Measurements from ENCODE around the gene MAFF. TPM values are rescaled to one million over a fixed set of nuclear protein-coding genes. Genes with fewer than 3 reads are reported as not detected.
A peak's percentile ranks its signal among the peaks of the same experiment; 100 is the strongest.
"Not testable (repeated sequence)": the region's sequence is repeated elsewhere in the genome, so short reads cannot be mapped to it uniquely, and the experiment has no call there.

MAFF gene
- total RNA-seq = 9.8 TPM
- long read RNA-seq, transcript MAFF-201 (3 exons, 2,490 nt) = major isoform, 44 of 52 reads
- long read RNA-seq, partial matches to known transcripts = 6 of 52 reads
- long read RNA-seq, other reads (novel, unspliced or antisense) = 2 of 52 reads

DNA sequence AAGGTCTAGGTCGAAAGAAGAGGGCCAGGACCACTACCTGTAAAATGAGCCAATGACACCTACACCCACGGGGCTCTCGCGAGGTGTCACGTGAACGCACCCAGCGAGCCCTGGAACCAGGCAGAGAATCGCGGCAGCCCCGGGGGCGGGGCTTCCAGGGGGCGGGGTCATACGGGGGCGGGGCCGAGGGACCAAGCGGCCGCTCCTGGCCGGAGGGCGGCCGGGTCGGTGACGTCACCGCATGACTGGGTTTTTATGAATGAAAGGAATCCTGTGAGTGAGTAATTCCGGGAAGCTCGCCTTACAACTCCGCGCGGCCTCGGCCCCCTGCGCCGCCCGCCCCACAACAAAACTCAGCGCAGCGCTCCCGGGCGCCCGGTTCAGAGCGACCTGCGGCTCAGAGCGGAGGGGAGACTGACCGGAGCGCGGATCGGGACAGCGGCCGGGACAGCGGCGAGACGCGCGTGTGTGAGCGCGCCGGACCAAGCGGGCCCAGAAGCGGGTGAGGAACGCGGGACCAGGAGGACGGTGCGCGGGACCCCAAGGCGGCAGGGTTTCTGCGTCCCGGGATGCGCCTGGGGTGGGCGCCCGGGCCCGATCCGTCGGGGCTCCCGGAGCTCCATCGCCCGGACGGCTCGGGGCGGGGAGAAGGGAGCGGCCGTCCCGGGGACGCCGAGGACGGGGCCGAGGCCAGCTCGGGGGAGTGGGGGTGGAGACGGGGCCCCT lies at the start of gene MAFF:
Gene MAFF, plus strand, starts transcription at position 284 of the 726 bp plus-strand sequence. CDS start 11,860 bp downstream, outside the sequence.
- intact Hi-C loops (cut with DNase I) = loop anchor here (2.0 to 5.0 kb wide), 2 partner anchors 19 to 100 kb away; no protein-coding TSS in a partner anchor
- peak; percentile 99 for DNase-seq (ENCODE audit: low spot score)

DNA sequence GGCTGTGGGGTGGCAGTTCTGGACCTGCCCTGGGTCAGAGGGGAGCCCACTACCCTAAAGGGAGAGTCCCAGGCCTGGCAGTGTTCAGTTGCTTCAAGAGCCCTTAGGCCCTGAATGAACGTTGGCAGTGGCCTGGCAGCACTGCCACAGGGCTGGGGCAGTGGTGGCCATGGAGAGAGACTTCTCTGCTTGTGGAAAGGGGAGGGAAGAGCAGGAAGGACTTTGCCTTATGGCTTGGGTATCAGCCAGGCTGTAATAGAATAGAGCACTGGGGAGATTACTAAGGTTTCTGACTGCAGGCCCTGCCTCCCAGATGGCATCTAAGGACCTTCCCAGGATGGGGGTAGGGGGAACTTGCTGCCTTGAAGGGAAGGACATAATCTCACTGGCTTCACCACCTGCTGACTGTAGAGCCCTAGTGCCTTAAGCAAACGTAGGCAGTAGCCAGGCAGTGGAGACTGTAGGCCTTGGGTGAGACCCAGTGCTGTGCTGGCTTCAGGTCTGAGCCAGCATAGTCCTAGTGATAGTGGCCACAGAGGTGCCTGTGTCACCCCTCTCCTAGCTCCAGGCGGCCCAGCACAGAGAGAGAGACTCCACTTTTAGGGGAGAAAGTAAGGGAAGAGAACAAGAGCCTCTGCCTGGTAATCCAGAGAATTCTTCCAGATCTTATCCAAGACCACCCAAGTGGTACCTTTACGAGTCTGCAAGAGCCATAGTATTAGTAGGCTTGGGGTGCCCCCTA lies 47.8 kb upstream of the MAFF start:
- intact Hi-C loops (cut with DNase I) = no loop called here

DNA sequence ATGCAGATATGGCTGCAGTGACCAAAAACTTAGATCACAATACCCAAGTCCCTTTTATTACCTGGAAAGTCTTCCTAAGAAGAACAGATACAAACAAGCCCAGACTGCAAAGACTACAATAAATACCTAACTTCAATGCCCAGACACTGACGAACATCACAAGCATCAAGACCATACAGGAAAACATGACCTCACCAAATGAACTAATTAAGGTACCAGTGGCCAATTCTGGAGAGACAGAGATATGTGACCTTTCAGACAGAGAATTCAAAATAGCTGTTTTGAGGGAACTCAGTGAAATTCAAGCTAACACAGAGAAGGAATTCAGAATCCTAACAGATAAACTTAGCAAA lies 47.3 kb upstream of the MAFF start:
- intact Hi-C loops (cut with DNase I); DNase-seq (ENCODE audit: low spot score): not testable (repeated sequence)

More for the DNA sequence above, 47.8 kb upstream of the MAFF start:
- no peak for DNase-seq (ENCODE audit: low spot score)

DNA sequence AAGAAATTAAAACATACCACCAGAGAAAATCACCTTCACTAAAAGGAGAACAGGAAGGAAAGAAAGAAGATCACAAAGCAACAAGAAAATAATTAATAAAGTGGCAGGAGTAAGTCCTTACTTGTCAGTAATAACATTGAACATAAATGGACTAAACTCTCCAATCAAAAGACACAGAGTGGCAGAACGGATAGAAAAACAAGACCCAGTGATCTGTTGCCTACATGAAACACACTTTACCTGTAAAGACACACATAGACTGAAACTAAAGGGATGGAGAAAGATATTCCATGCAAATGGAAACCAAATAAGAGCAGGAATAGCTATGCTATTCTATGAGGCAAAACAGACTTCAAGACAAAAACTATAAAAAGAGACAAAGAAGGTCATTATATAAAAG lies 46.1 kb upstream of the MAFF start:
- DNase-seq (ENCODE audit: low spot score) = no peak
- intact Hi-C loops (cut with DNase I) = no loop called here

DNA sequence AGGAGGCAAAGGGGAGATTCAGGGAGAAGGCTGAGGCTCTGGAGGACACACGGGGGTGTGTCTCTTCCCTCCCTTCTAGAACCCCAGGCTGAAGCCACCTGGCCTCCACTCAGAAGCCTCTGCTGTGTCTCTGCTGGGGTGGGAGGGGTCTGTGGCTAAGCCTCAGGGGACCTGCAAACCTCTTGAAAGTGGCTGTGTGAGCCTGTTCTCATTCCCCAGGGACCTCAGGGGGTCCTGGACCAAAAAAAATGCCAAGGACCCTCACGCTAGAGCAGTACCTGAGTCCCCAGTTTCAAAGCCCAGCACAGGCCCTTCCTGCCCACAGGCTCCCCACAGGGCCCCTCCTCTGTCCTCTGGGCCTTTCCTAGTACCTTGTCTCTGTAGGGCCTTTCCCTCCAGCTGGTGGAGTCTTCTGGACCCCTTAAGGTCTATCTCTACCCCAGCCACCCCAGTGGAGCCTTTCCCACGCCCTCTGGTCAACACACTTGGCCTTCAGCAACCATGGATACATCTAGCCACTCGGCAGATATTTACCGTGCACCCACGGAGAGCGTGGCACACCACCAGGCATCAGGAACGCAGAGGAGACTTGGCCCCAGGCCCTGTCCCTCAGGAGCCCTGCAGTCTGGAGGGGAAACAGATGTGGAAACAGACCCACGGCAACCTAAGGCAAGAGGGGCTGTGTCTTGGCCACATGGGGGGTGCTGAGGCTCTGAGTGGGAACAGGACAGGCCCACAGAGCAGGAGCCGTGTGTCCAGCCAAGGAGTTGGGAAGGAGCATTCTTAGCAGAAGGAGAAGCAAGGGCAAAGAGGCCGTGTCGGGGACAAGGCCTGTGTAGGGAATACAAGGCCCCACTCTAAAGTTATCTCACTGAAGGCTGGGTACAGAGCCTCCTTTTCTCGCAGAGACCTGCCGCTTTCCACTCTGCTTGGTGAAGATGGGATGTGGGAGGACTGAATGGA lies 38.6 kb upstream of the MAFF start:
- intact Hi-C loops (cut with DNase I) = no loop called here
- DNase-seq (ENCODE audit: low spot score) = peak; percentile 64

DNA sequence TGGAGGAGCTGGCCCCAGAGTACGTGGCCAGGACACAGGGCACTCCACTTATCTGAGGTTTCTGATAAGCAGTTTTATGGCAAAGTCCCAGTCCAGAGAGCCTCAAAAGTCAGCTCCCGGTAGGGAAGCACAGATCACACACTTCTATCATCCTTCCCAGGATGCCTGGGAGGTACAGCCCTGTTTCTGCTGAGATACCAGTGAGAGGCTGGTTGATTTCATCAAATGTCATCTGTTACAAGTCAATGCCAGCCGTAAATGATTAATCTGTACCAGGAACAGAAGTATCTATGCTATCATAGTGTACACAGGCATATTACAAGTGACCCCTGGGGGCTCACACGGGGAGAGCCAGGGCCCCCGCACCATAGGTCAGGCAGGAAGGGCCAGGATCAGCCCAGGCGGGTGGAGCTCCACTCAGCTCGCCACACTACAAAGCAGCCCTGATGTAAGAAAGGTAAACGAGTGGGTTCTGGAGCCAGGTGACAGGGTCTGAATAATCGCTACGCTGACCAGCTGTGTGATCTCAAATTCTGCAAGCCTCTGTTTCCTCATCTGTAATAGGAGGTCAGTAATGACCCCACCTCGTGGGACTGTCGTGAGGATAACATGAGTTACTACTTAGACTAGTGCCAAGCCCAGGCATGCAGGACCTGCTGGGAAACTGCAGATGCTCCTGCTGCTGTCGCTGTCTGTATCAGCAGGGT lies 37.8 kb upstream of the MAFF start:
- DNase-seq (ENCODE audit: low spot score) = peak; percentile 59
- intact Hi-C loops (cut with DNase I) = no loop called here

DNA sequence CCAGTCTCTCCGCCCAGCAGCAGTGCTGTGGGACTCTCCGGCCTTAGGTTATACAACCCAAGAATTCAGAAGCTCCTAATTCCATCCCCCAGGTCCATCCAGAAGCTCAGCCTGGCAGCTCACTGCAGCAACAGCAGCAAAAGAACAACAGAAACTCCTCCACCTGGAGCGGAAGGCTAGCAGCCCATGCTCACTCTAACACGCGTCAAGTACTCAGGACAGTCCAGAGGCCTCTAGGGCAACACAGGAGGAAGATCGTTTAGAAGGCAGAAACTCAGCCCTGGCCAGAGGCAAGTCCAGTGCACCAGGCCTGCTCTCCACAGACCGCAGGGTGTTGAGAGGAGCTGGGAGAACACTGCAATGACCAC lies 37.3 kb upstream of the MAFF start:
- no peak for DNase-seq (ENCODE audit: low spot score)
- intact Hi-C loops (cut with DNase I) = no loop called here

DNA sequence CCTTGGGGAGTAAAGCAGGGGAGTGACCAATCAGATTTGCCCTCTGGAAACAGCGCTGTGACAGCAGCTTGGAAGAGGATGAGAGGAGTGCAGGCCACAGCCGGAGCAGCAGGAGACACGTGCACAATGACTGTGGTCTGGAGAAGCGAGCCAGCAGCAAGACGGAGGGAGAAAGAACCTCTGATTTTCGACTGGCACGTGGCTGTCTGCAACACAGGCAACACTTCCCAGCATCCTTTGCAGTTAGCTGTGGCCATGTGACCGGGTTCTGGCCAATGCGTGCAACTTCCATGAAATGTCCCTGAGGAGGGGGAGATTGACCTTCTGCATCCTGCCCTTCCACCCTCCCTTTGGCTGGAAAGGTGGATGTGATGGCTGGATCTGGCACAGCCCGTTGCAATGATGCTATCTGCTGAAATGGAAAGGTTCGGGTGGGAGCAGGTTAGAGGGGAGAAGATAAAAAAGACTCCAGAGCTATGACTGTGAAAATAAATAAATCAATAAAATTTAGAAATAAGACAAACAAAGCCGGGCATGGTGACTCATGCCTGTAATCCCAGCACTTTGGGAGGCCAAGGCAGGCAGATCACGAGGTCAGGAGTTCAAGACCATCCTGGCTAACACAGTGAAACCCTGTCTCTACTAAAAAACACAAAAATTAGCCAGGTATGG lies 35.7 kb upstream of the MAFF start:
- intact Hi-C loops (cut with DNase I) = no loop called here
- peak; percentile 58 for DNase-seq (ENCODE audit: low spot score)

DNA sequence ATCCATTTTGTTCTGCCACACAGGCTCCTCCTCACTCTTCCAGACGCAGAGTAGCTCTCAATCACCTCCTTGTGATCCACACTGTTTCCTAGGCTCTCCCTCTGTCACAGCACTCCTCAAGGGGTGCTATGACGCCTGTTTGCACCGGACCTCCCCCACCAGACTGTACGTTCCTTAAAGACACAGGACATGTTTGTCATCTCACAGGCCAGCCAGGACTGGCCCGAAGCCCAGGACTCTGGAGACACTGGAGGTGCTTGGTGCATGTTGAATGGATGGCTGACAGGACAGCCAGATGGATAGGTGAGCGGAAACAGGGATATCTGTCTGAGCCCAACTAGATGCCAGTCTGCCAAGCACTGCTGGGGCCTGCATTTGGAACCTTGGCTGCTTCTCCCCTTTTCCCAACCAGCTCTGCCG lies 33.8 kb upstream of the MAFF start:
- intact Hi-C loops (cut with DNase I) = no loop called here
- DNase-seq (ENCODE audit: low spot score) = peak; percentile 77

DNA sequence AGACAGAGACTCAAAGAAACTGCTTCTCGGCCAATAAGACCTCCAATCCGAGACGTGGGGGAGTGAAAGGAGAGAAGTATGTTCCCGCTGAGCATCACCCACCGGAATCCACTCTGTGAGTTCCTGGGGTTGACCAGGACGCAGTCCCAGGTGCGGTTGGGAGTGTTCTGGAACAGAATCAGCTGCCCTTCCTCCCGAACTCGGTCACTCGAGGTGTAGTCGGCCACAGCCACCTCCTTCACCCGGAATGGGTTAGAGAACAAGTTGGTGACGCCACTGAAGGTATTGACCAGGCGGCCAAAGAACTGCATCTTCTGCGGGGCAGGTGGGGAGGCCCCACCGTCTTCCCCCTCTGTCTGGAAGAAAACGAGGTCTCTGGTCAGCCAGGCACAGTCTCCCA lies 32.7 kb upstream of the MAFF start:
- DNase-seq (ENCODE audit: low spot score) = peak; percentile 67
- intact Hi-C loops (cut with DNase I) = no loop called here

DNA sequence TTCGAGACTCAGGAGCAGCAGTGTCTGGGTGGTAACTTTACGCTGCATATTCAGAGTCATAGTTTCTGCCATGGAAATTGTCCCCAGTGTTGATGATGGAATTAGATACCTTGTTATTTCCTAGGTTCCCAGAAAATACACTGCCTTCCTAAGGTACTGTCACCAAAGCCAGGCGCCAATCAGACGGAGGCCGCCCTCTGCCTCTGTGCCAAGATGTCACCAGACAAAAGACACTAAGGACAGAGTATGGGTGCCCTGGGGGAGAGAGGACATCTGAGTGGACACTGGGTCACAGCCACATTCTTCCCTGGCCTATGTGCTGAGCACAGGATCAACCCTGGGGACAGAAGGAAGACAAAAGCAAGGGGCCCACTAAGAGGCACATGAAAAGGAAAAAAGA lies 31.3 kb upstream of the MAFF start:
- DNase-seq (ENCODE audit: low spot score) = no peak
- intact Hi-C loops (cut with DNase I) = no loop called here

DNA sequence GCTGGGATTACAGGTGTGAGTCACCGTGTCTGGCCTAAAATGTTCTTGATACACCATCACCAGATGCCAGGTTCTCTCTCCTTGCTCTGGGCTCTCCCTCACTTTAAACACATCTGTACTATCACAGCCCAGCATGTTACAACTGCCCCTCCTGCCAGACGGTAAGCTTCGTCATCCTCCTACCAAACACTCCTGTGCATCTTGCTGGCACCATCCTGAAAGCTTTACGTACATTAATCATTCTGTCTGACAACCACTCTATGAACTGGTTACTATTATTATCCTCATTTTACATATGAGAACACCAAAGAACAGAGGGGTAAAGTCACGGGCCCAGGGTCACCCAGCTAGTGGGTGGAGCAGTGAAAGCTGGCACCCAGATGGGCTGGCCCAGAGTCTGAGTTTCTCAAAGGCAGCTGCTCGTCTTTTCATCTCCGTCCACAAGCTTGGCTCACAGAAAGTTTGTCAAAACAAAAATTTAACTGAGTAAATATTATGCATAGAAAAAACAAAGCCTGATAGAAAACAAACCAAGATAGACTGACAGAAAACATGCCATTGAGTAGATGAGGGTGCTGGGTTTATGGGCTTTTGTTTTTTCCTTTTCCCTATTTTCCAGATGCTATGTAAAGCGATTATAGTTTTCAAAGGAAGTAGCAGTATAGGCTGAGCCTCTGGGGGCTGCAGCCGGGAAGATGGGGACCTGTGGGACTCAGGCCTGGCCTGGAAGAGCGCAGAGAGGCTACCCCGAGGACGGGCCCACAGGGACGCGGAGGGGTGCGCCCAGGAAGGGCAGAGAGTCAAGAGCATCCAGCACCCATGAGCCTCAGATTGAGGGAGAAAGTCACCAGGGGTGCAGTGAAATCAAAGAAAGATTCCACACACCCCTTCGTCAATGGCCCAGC lies 29.6 kb upstream of the MAFF start:
- DNase-seq (ENCODE audit: low spot score) = no peak
- intact Hi-C loops (cut with DNase I) = no loop called here

DNA sequence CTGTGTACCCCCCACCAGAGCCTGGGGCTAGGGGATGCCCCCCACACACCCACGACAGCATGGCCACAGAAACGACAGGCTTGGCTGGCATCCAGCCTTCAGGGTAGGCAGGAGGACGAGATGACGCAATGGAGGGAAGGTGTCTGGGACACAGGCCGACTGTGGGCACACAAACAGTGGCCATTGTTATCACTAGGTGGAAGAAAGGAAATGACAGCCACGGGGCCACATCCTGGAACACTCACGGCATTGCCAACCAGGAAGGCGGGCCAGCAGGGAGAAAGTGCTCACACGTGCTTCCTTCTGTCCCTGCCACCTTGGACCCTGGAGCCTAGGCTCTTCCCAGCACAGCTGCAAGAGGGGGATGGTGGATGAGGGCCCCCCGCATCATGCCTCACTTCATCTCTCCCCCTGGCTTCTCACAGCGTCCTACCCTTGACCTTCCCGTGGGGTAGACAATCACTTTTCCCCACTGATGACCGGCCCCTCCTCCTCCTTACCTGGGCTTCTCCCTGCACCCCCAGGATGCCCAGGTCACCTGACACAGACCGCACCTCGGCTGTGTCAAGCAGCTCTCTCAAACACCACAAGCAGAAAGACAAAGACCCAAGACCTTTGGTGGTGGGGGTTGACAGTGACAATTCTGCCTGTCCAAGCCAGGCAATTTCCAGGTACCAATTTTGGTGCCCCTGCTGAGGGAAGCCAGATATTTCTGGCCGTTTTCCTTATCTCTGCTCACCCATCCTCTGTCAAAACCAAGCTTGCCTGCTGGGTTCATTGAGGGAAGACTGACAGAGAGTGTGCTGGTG lies 28.8 kb upstream of the MAFF start:
- peak; percentile 17 for DNase-seq (ENCODE audit: low spot score)
- intact Hi-C loops (cut with DNase I) = no loop called here

DNA sequence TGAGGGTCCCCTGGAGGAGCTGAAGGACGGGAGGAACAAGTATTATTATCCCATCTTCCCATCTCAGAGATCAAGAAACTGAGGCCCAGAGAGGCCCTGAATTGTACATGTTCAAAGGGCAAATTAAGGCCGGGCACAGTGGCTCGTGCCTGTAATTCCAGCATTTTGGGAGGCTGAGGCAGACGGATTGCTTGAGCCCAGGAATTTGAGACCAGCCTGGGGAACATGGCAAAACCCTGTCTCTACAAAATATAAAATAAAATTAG lies 28.2 kb upstream of the MAFF start:
- intact Hi-C loops (cut with DNase I) = no loop called here
- DNase-seq (ENCODE audit: low spot score) = peak; percentile 7

DNA sequence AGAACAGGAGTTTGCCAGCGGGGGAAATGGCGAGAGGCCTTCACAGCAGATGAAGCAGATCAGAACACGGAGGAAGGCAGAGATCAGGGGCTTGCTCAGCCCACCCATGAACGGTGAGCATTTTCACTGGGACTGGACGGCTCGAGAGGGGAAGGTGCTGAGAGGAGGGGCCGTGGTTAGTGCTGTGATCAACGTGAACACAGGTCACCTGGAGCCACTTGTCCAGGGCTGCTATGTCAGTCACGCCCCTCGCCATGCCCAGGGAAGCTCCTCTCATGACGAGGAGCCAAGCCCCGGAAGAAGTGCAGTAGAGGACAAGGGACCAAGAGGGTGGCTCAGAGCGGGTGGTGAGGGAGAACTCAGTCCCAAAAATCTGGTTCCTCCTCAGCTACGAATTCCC lies 27.2 kb upstream of the MAFF start:
- intact Hi-C loops (cut with DNase I) = loop anchor here (5.0 kb wide), 1 partner anchor 43 kb away; no protein-coding TSS in a partner anchor
- no peak for DNase-seq (ENCODE audit: low spot score)

DNA sequence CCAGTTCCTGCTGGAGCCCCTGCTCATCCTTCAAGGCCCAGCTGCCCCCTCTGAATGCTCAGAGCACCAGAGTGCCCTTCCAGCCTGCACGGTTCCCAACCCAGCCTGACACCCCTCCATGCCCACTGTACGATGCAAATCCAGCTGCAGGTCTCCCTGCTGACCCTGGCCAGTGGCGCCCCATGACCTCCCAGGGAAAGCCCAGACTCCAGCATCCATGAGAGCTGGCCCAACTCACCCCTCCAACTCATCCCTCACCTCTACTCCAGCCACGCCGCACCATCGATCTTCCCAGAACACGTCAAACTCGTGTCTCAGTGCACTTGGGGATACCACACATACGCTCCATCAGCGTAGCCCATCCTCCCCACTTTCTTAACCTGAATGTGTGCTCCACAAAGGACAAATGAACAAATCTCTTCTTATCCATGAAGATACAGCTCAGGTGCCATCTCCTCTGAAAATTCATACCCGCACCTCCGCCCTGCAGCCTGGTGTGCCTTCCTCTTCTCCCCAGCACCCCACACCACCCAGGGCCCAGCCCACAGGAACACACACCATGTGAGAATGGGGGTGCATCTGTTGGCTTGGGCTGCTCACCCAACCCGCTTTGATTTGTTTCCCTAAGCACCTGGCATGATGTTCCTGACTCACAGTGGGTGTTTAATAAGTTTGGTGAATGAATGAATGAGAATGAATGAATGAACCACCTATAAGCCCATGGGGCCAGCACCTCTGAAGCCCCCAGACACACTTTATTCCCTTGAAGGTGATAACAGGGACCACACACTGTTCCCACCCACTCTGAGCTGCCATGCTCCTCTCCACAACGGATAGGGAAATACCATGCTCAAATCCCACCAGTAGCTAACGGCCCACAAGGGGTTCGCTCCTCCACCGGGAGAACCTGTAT lies 26.3 kb upstream of the MAFF start:
- no peak for DNase-seq (ENCODE audit: low spot score)
- intact Hi-C loops (cut with DNase I) = loop anchor here (5.0 kb wide), 1 partner anchor 42 kb away; no protein-coding TSS in a partner anchor
